Measurements from ENCODE around the gene EFHD2.

DNA sequence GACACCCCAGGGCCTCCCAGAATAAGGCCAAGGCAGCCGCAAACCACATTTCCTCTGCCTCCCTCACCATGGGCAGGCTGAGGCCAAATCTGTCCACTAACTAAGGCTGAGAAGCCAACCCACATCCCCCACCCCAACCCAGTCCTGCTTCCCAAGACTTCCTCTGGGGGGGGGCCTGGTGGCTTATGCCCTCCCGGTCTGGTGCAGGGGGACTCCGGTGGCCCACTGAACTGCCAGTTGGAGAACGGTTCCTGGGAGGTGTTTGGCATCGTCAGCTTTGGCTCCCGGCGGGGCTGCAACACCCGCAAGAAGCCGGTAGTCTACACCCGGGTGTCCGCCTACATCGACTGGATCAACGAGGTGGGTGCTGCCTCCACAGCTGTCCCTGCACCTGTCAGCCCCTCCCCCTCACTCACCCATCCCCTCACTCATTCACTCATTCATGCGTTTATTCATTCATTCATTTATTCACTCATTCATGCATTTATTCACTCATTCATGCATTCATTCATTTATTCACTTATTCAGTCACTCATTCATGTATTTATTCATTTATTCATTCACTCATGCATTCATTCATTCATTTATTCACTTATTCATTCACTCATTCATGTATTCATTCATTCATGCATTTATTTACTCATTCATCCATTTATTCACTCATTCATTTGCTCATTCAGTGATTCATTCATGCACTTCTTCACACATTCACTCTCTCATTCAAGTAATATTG, 35.9 kb downstream of the EFHD2 start:
- TF ChIP-seq, protein P1, sequence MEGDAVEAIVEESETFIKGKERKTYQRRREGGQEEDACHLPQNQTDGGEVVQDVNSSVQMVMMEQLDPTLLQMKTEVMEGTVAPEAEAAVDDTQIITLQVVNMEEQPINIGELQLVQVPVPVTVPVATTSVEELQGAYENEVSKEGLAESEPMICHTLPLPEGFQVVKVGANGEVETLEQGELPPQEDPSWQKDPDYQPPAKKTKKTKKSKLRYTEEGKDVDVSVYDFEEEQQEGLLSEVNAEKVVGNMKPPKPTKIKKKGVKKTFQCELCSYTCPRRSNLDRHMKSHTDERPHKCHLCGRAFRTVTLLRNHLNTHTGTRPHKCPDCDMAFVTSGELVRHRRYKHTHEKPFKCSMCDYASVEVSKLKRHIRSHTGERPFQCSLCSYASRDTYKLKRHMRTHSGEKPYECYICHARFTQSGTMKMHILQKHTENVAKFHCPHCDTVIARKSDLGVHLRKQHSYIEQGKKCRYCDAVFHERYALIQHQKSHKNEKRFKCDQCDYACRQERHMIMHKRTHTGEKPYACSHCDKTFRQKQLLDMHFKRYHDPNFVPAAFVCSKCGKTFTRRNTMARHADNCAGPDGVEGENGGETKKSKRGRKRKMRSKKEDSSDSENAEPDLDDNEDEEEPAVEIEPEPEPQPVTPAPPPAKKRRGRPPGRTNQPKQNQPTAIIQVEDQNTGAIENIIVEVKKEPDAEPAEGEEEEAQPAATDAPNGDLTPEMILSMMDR (IDR thresholded peaks at IDR 0.05; ENCODE audit: low read depth, low read length) = no peak
- no peak for TF ChIP-seq EZH2phosphoT487 (IDR thresholded peaks at IDR 0.05; ENCODE audit: low read depth)

Measured in OCI-LY3 (cell line).